Fibroblast of lung (primary cell): Measurements from ENCODE around the gene POTEH.
"Not testable (repeated sequence)": the region's sequence is repeated elsewhere in the genome, so short reads cannot be mapped to it uniquely, and the experiment has no call there.

ENCODE experiments used
- CTCF ChIP-seq, 2 donors: IDR thresholded peaks in 1 of 2; conservative IDR thresholded peaks in 1 of 2; 1 replicate in 1 of 2; 2 replicates in 1 of 2; pipeline ENCODE4 v1.5.1; 2011 to 2012; ENCODE audit warnings: low read length in 2 of 2, control low read depth in 1 of 2, inconsistent platforms in 1 of 2, low read depth in 1 of 2, mild to moderate bottlenecking in 1 of 2
- EZH2 ChIP-seq: IDR thresholded peaks from 2 replicates; pipeline ENCODE4 v1.5.1; 2012; ENCODE audit warnings: low read length, control low read depth, mild to moderate bottlenecking; ENCODE audit errors: missing control alignments

GRCh38 chr22:15747636-15748323, 58.0 kb downstream of the POTEH start:
- not testable (repeated sequence) for TF ChIP-seq EZH2; CTCF (conservative IDR thresholded peaks at IDR 0.05 in 1 of 2, IDR thresholded peaks at IDR 0.05 in 1 of 2; ENCODE audit: low read depth in 1 of 2, low read length in 2 of 2)
